Stimulated activated CD8-positive, alpha-beta memory T cell treated with anti-CD3 and anti-CD28 coated beads, Interleukin-15, amount 100 ng/mL, for 4 hours (primary cell): ENCODE data around the gene ARPC4.
"Not testable (repeated sequence)": the region's sequence is repeated elsewhere in the genome, so short reads cannot be mapped to it uniquely, and the experiment has no call there.

Source experiments
- DNase-seq, 2 donors: peaks; one replicate each; pipeline ENCODE4 v3.0.0-alpha.2; 2020; ENCODE audit warnings: low read depth in 2 of 2

ARPC4 gene

GRCh38 chr3:9820946-9821345 is 28.1 kb downstream of the ARPC4 start:
- DNase-seq: no peak

- no peak for DNase-seq
These were observed 32.7 kb downstream of the ARPC4 start for GRCh38 chr3:9825451-9826040.

- DNase-seq: no peak
These were observed 34.1 kb downstream of the ARPC4 start for GRCh38 chr3:9826815-9827573.

GRCh38 chr3:9828801-9829755 is 36.2 kb downstream of the ARPC4 start:
- DNase-seq: no peak

GRCh38 chr3:9831253-9831652 is 38.4 kb downstream of the ARPC4 start:
- DNase-seq: no peak

- no peak for DNase-seq
These were observed 40.2 kb downstream of the ARPC4 start for GRCh38 chr3:9833078-9833477.

GRCh38 chr3:9834520-9835380 is 41.9 kb downstream of the ARPC4 start:
- DNase-seq: no peak

GRCh38 chr3:9837701-9838582 is 45.1 kb downstream of the ARPC4 start:
- DNase-seq: no peak

- no peak for DNase-seq
These were observed 46.0 kb downstream of the ARPC4 start for GRCh38 chr3:9838856-9839255.

- no peak for DNase-seq
These were observed 48.1 kb downstream of the ARPC4 start for GRCh38 chr3:9841015-9841414.

GRCh38 chr3:9843715-9844438 is 51.0 kb downstream of the ARPC4 start, which contains the start of gene RPUSD3:
TSS of gene RPUSD3 (minus strand) at chr3:9844008. CDS start at chr3:9843990, 18 bp downstream.
- DNase-seq: peak; percentile 87 to 90

- DNase-seq: no peak
These were observed 53.3 kb downstream of the ARPC4 start for GRCh38 chr3:9846231-9846630.

- no peak for DNase-seq
These were observed 54.1 kb downstream of the ARPC4 start for GRCh38 chr3:9846931-9847488.

GRCh38 chr3:9847870-9848269 is 55.0 kb downstream of the ARPC4 start:
- DNase-seq: not testable (repeated sequence)

GRCh38 chr3:9848860-9849259 is 56.0 kb downstream of the ARPC4 start:
- DNase-seq: not testable (repeated sequence)

GRCh38 chr3:9851383-9851782 is 58.5 kb downstream of the ARPC4 start:
- DNase-seq: not testable (repeated sequence)

GRCh38 chr3:9851926-9852325 is 59.0 kb downstream of the ARPC4 start:
- not testable (repeated sequence) for DNase-seq

- DNase-seq: no peak
These were observed 59.6 kb downstream of the ARPC4 start for GRCh38 chr3:9852528-9852927.

- DNase-seq: not testable (repeated sequence)
These were observed 61.5 kb downstream of the ARPC4 start for GRCh38 chr3:9854291-9854940.
